GM12892 (cell line): ENCODE data around the gene FCER1A.
"Not testable (repeated sequence)": the region's sequence is repeated elsewhere in the genome, so short reads cannot be mapped to it uniquely, and the experiment has no call there.

Source experiments
- DNase-seq: peaks from one replicate; pipeline ENCODE4 v3.0.0; 2011; ENCODE audit not compliant: insufficient read length
- FAIRE-seq: peaks from 2 replicates; lab custom pipeline; 2011; peaks lifted over from hg19 to GRCh38; lab: Jason Lieb, UNC
- POLR2A ChIP-seq: IDR thresholded peaks from 2 replicates; pipeline ENCODE4 v1.6.1; 2011; ENCODE audit warnings: low read depth, low read length, control low read depth
- POLR2AphosphoS5 ChIP-seq: IDR thresholded peaks from 2 replicates; pipeline ENCODE4 v1.6.1; 2011; ENCODE audit warnings: low read depth, low read length, control low read depth
- TAF1 ChIP-seq: IDR thresholded peaks from 2 replicates; pipeline ENCODE4 v1.6.1; 2011; ENCODE audit warnings: low read depth, mild to moderate bottlenecking, control low read depth, low read length, borderline replicate concordance

Gene FCER1A

DNA sequence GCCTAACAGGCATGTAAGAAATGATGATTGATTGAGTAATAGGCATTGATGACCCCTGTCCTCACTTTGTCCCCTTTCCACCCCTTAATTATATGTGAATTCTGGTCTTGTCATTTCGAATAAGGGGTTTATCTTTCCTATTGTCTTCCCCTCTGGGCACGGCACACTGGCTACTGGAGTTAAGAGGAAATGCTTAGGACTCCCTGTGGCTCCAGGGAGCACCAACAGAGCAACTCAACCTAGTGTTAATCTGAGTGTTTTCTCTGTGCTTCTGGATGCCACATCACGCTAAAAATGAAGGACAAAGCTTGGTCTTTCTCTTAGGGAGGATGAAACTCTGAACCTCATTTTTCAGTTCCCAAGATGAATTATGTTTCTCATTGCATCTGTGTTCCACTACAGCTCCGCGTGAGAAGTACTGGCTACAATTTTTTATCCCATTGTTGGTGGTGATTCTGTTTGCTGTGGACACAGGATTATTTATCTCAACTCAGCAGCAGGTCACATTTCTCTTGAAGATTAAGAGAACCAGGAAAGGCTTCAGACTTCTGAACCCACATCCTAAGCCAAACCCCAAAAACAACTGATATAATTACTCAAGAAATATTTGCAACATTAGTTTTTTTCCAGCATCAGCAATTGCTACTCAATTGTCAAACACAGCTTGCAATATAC lies 5.3 kb downstream of the FCER1A start:
- no peak for DNase-seq
- FAIRE-seq: no peak
- no peak for TF ChIP-seq POLR2A
- no peak for TF ChIP-seq POLR2AphosphoS5
- no peak for TF ChIP-seq TAF1

GRCh38 chr1:159311679-159312078 lies 9.5 kb downstream of the FCER1A start:
- DNase-seq (no peak), FAIRE-seq (no peak)
- TF ChIP-seq TAF1: no peak
- TF ChIP-seq POLR2A: no peak
- TF ChIP-seq POLR2AphosphoS5: no peak

DNA sequence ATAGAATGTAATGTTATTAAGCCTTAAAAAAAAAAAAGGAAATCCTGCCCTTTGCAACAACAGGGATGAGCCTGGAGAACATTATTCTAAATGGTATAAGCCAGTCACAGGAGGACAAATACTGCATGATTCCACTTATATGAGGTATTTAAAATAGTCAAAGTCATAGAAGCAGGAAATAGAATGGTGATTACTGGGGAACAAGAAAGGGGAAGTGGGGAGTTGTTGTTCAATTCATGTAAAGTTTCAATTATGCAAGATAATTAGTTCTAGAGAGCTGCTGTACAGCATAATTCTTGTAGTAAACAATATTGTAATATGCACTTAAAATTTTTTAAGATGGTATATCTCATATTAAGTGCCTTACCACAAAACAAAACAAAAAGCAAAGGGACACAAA lies 13.2 kb downstream of the FCER1A start:
- TF ChIP-seq POLR2A: no peak
- TF ChIP-seq POLR2AphosphoS5: no peak
- no peak for TF ChIP-seq TAF1
- no peak for DNase-seq

GRCh38 chr1:159318784-159319551 lies 16.8 kb downstream of the FCER1A start:
- no peak for FAIRE-seq
- no peak for DNase-seq

More for the DNA sequence above, 13.2 kb downstream of the FCER1A start:
- no peak for FAIRE-seq

DNA sequence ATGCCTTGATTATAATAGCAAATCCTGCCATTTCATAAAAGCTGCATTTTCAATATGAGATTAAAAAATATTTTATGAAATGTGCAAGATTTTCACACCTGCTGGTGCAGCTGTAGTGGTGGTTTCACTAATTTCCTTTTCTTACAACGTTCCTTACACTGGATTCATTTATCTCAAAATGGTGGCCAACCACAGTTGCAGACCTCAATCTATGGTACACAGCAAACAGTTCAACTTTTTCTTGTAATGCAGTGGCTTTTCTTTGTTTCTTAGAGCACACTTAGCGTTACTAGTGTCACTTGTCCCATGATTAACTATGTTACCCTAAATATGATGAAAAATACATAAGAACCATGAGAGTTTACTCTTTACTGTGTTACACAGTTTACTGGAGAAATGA lies 32.7 kb downstream of the FCER1A start:
- DNase-seq (no peak), FAIRE-seq (no peak)
- no peak for TF ChIP-seq POLR2AphosphoS5
- TF ChIP-seq POLR2A: no peak

More at GRCh38 chr1:159318784-159319551, 16.8 kb downstream of the FCER1A start:
- TF ChIP-seq POLR2A: no peak

- no peak for TF ChIP-seq POLR2AphosphoS5
- no peak for TF ChIP-seq TAF1
- FAIRE-seq: no peak
- no peak for DNase-seq
Observed at GRCh38 chr1:159338018-159338417, 35.9 kb downstream of the FCER1A start.

DNA sequence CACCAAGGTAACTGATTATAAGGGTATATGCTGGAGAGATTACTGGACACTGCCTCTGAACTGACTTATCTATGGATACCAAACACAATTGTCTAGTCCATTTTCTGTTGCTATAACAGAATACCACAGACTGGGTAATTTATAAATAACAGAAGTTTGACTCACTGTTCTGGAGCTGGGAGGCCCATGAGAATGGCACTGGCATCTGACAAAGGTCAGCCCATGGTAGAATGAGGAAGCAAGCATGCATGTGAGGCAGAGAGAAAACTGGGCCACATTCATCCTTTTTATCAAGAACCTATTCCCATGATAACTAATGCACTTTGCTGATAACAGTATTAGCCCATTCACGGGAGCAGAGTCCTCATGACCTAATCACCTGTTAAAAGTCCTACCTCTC lies 37.4 kb downstream of the FCER1A start:
- no peak for DNase-seq
- no peak for FAIRE-seq

GRCh38 chr1:159341736-159342135 lies 39.6 kb downstream of the FCER1A start:
- FAIRE-seq (no peak), DNase-seq (no peak)
- TF ChIP-seq TAF1 (no peak), POLR2AphosphoS5 (no peak), POLR2A (no peak)

More for the DNA sequence above, 37.4 kb downstream of the FCER1A start:
- TF ChIP-seq POLR2AphosphoS5 (no peak), TAF1 (no peak), POLR2A (no peak)

- no peak for TF ChIP-seq TAF1
- no peak for TF ChIP-seq POLR2A
- TF ChIP-seq POLR2AphosphoS5: no peak
- DNase-seq (no peak), FAIRE-seq (no peak)
Observed at GRCh38 chr1:159342761-159343425, 40.8 kb downstream of the FCER1A start.

- not testable (repeated sequence) for FAIRE-seq, DNase-seq
Observed at GRCh38 chr1:159349374-159349773, 47.2 kb downstream of the FCER1A start.

- no peak for FAIRE-seq
- DNase-seq: no peak
- TF ChIP-seq TAF1 (no peak), POLR2AphosphoS5 (no peak), POLR2A (no peak)
Observed at GRCh38 chr1:159352436-159352835, 50.3 kb downstream of the FCER1A start.
